Measurements from ENCODE around the gene SOWAHB.
A peak's percentile ranks its signal among the peaks of the same experiment; 100 is the strongest.

SOWAHB gene, protein sequence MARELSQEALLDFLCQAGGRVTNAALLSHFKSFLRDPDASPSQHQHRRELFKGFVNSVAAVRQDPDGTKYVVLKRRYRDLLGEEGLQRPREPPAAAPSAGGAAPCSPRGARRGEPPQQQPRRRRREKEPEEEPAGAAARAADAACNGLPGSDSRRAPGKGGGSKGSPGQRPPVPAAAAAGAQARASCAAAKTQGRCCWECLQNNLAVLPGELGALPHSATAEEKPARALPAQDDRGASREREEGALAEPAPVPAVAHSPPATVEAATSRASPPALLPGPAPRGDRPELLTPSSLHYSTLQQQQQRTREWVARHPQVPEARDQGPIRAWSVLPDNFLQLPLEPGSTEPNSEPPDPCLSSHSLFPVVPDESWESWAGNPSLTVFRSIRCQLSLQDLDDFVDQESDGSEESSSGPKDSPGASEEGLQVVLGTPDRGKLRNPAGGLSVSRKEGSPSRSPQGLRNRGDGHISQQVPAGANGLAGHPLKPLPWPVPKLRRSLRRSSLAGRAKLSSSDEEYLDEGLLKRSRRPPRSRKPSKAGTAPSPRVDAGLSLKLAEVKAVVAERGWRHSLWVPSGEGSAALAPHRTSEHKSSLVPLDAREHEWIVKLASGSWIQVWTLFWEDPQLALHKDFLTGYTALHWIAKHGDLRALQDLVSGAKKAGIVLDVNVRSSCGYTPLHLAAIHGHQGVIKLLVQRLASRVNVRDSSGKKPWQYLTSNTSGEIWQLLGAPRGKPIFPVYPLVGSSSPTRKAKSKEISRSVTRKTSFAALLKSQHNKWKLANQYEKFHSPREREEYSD

DNA sequence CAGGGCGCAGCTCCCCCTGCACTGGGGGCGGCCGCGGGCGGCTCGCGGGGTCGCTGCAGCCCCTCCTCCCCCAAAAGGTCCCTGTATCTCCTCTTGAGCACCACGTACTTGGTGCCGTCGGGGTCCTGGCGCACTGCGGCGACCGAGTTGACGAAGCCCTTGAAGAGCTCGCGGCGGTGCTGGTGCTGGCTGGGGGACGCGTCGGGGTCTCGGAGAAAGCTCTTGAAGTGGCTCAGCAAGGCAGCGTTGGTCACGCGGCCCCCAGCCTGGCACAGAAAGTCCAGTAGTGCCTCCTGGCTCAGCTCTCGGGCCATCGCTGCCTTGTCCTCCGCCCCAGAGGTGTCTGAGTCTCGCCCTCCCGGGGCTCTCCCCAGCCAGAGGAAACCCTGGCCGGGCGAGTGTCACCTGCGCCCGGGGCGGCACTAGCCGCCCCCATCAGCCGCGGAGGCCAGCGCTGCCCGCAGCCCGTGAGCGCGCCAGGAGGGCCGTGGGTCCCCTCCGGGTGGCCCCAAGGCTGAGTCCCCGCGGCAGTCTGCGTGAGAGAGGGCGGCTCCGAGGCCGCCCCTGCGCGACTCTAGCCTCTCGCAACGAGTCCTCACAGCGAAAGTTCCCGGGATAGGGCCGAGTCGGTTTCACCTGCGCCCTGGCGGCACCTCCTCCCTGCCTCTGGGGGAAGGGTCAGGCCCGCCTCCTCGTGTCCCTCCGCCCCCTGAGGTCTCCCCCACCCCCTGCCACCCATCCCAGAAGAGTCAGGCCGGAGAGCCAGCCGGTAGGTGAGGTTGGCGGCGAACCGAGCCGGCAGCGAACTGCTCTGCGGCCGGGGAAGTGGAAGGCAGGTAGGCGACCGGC, at the start of gene SOWAHB:
Gene SOWAHB, minus strand, starts transcription at position 609 of the 849 bp plus-strand sequence. Its CDS starts 295 bp downstream, at position 314.
- H3K9me3 Mint-ChIP-seq: no peaks in the 10 kb centered on the region

DNA sequence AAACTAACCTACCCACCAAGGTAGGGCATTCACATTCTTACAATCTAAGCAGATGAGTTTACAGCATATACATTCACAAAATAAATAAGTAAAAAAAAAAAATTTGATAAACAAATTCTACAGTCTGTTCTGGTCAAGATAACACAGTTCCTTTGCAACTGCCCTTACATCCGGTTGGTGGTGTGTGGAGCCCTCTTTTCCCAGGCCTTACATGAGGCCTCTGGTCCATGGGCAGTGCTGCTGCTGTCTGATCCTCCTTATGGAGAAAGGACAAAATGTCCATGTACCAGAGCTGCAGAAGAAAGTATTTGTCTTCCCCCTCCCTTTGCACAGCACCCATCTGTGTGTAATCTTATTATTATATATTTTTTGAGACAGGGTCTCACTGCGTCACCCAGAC, 49.4 kb upstream of the SOWAHB start:
- no peak overlapping the region for H3K27ac Mint-ChIP-seq
- no peak for ATAC-seq (ENCODE audit: low read depth)
- H3K4me1 Mint-ChIP-seq: peaks cover 15% of the 10 kb centered on the region
- DNase-seq (ENCODE audit: low spot score in 2 of 2): no peak
- no peaks in the 10 kb centered on the region for H3K27me3 Mint-ChIP-seq
- H3K9me3 Mint-ChIP-seq: no peaks in the 10 kb centered on the region
- peaks cover 2% of the 10 kb centered on the region for H3K36me3 Mint-ChIP-seq
- no peak overlapping the region for H3K4me3 Mint-ChIP-seq

More for the DNA sequence above, at the start of gene SOWAHB:
- DNase-seq (ENCODE audit: low spot score in 2 of 2): peak in 1 of 2 donors; percentile 13
- peak within 1 kb of the TSS; percentile 52 for H3K4me3 Mint-ChIP-seq
- peaks cover 18% of the 10 kb centered on the region for H3K27me3 Mint-ChIP-seq
- H3K27ac Mint-ChIP-seq: no peak within 1 kb of the TSS
- no peaks in the 10 kb centered on the region for H3K36me3 Mint-ChIP-seq
- peak; percentile 53 for ATAC-seq (ENCODE audit: low read depth)
- peaks cover 5% of the 10 kb centered on the region for H3K4me1 Mint-ChIP-seq

DNA sequence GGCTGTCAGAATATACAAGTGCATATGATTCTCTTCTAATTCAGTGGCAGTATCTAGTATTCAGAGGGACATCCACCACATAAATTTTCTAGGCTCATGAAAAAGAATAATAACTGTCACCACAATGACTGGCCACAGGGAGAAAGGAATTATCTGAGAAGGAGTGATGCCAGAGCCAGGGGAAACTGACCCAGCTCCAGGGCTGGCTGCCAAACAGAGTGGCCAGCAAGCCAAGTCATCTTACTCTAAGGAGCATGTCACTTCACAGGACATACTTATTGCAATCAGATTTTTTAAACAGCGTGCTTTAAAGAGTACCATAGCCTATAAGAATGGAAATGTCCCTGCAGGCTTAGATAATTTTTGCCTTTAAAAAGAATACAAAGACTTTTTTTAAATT, 45.8 kb upstream of the SOWAHB start:
- no peaks in the 10 kb centered on the region for H3K27me3 Mint-ChIP-seq
- no peak for DNase-seq (ENCODE audit: low spot score in 2 of 2)

DNA sequence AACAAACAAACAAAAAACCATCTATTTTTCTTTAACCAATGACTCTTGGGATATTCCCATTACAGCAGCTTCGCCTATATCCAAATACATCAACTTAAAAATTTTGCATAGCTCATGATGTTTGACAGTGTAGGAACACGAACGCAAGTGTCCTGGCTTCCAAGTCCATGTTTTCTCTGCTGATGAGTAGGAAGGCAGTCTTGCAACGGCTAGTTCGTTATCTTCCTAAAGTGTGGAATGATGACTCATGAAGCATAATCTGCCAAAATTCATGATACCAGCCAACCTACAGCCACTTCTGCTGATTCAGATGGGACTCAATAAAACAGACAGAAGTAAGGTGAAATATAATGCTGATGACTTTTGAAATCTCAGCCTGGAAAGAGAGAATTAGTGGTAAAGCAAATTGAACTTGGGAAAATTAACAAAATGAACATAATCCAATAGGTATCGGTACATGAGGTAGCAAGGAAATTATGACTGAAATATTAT, 45.2 kb upstream of the SOWAHB start:
- H3K9me3 Mint-ChIP-seq: peaks cover 3% of the 10 kb centered on the region
- no peak overlapping the region for H3K4me3 Mint-ChIP-seq
- no peaks in the 10 kb centered on the region for H3K4me1 Mint-ChIP-seq
- H3K36me3 Mint-ChIP-seq: peaks cover 2% of the 10 kb centered on the region
- no peaks in the 10 kb centered on the region for H3K27me3 Mint-ChIP-seq
- DNase-seq (ENCODE audit: low spot score in 2 of 2) (no peak), ATAC-seq (ENCODE audit: low read depth) (no peak)
- no peak overlapping the region for H3K27ac Mint-ChIP-seq

More for the DNA sequence above, 45.8 kb upstream of the SOWAHB start:
- Mint-ChIP-seq H3K9me3 (peaks cover 3% of the 10 kb centered on the region), H3K4me1 (peaks cover 6% of the 10 kb centered on the region), H3K36me3 (peaks cover 2% of the 10 kb centered on the region), H3K4me3 (no peak overlapping the region), H3K27ac (no peak overlapping the region)
- ATAC-seq (ENCODE audit: low read depth): no peak

DNA sequence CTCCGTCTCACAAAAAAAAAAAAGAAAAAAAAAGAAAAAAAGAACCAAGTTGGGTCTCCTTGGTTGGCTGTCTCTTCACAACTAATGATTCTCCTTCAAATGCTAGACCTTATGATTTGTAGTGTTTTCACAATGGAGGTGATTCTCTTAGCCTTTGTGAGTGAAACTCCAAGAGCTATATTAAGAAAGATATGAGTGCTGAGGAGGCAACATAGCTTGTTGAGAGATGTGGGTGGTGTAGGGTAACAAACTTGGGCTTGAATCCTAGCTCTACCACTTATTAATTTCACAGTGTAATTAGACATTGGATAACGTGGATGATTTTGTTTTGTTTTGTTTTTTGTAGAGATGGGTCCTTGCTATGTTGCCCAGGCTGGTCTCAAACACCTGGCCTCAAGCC, 41.2 kb upstream of the SOWAHB start:
- Mint-ChIP-seq H3K36me3 (peaks cover 2% of the 10 kb centered on the region), H3K27ac (no peak overlapping the region), H3K4me3 (no peak overlapping the region), H3K9me3 (peaks cover 5% of the 10 kb centered on the region), H3K4me1 (no peaks in the 10 kb centered on the region), H3K27me3 (no peaks in the 10 kb centered on the region)
- ATAC-seq (ENCODE audit: low read depth) (no peak), DNase-seq (ENCODE audit: low spot score in 2 of 2) (no peak)

DNA sequence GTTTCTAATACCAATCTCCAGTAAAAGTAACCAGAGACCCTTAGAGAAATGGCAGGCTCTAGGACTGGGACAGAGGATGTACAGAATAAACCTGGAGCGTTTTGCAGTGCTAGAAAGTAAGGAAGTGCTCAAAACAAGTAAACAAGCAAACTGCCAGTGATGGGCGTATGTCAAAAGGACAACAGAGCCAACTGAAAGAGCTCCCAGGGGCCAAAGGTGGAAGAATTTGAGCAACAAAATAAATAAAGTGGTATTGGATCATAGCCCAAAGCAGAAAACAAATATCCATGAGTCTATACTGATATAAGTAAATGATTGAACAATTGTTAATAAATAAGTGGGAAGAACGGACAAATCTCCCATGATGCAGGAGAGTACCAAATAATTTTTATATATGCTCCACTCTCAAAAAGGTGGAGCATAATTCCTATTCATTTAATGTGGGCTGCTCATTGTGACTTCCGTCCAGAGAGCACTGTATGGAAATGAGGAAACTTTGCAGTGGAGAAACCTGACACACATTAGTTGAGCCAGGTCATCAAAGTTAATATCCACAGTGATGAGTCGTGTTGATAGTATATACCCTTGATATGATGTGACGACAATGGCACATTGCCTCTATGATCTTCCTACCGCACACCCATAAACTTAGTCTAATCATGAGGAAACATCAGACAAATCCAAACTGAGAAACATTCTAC, 33.8 kb upstream of the SOWAHB start:
- no peak overlapping the region for H3K4me3 Mint-ChIP-seq
- H3K27me3 Mint-ChIP-seq: peaks cover 2% of the 10 kb centered on the region
- no peaks in the 10 kb centered on the region for H3K36me3 Mint-ChIP-seq
- DNase-seq (ENCODE audit: low spot score in 2 of 2) (no peak), ATAC-seq (ENCODE audit: low read depth) (no peak)
- H3K27ac Mint-ChIP-seq: no peak overlapping the region
- H3K9me3 Mint-ChIP-seq: peaks cover under 1% of the 10 kb centered on the region
- H3K4me1 Mint-ChIP-seq: no peaks in the 10 kb centered on the region

DNA sequence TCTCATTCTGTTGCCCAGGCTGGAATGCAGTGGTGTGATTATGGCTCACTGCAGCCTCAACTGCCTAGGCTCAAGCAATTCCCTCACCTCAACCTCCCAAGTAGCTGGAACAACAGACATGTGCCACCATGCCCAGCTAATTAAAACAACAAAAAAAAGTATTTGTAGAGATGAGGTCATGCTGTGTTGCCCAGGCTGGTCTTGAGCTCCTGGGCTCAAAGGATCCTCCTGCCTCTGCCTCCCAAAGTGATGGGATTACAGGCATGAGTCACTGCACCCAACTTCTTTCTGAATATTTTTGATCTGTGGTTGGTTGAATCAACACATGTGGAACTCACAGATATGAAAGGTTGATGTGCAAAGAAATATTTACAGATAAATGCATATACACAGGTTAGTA, 33.1 kb upstream of the SOWAHB start:
- H3K4me3 Mint-ChIP-seq: no peak overlapping the region
- ATAC-seq (ENCODE audit: low read depth) (no peak), DNase-seq (ENCODE audit: low spot score in 2 of 2) (no peak)
- no peak overlapping the region for H3K27ac Mint-ChIP-seq
- H3K27me3 Mint-ChIP-seq: peaks cover 2% of the 10 kb centered on the region
- no peaks in the 10 kb centered on the region for H3K9me3 Mint-ChIP-seq
- H3K36me3 Mint-ChIP-seq: no peaks in the 10 kb centered on the region
- H3K4me1 Mint-ChIP-seq: no peaks in the 10 kb centered on the region

DNA sequence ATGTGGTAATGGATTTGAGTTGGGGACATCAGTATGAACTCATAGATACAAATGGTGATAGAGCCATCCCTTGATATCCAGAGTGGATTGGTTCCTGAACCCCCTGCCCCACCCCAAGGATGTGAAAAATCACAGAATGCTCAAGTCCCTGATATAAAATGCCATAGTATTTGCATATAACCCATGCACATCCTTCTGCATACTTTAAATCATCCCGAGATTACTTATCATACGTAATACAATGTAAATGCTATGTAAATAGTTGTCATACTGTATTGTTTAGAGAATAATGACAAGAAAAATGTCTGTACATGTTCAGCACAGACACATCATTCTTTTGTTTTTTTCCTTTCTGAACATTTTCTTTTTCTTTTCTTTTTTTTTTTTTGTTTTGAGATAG, 32.7 kb upstream of the SOWAHB start:
- no peaks in the 10 kb centered on the region for H3K9me3 Mint-ChIP-seq
- no peak overlapping the region for H3K27ac Mint-ChIP-seq
- H3K4me3 Mint-ChIP-seq: no peak overlapping the region
- no peak for ATAC-seq (ENCODE audit: low read depth)
- DNase-seq (ENCODE audit: low spot score in 2 of 2): no peak
- H3K4me1 Mint-ChIP-seq: no peaks in the 10 kb centered on the region
- no peaks in the 10 kb centered on the region for H3K36me3 Mint-ChIP-seq
- peaks cover 2% of the 10 kb centered on the region for H3K27me3 Mint-ChIP-seq

DNA sequence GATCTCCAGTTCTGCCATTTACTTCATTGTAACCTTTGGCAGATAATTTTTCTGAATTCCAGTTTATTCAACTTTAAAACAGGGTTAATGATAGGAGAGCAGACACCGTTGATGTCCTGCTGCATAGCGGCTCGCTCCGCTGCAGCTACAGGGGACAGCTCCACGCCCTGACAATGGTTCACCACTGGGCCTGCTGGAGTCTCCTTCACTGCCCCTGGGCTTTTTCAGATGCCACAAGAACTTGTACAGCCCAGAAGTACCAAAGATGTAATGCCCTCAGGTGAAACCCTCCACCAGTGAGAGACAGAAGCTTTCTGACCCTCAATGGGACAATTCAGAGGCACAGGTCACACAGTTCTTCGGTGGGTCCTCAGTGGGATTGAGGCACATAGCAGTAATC, 28.9 kb upstream of the SOWAHB start:
- H3K27me3 Mint-ChIP-seq: no peaks in the 10 kb centered on the region
- DNase-seq (ENCODE audit: low spot score in 2 of 2) (no peak), ATAC-seq (ENCODE audit: low read depth) (no peak)
- H3K4me3 Mint-ChIP-seq: no peak overlapping the region
- no peak overlapping the region for H3K27ac Mint-ChIP-seq
- no peaks in the 10 kb centered on the region for H3K9me3 Mint-ChIP-seq
- H3K4me1 Mint-ChIP-seq: no peaks in the 10 kb centered on the region
- no peaks in the 10 kb centered on the region for H3K36me3 Mint-ChIP-seq

DNA sequence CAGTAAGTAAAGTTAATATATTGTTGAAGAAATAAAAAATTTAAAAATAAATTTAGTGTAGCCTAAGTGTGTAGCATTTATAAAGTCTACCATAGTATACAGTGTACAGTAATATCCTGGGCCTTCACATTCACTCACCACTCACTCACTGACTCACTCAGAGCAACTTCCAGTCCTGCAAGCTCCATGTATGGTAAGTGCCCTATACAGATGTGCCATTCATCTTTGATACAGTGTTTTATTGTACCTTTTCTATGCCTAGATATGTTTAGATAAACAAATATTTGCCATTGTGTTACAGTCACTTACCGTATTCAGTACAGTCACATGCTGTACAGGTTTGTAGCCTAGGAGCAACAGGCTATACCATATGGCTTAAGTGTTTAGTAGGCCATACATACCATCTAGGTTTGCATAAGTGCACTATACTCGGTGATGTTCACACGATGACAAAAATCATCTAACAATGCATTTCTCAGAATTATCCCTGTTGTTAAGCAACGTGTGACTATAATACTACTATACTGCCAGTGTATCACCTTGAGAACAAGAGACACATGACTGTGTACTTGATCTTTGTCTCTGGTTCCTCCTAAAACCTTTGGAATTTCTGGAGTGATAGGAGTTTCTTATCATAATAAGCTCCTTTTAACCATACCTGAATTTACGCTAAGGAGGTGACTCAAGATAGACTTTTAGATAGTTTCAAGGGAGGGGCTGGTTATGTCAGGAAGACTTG, 25.8 kb upstream of the SOWAHB start:
- Mint-ChIP-seq H3K27ac (no peak overlapping the region), H3K27me3 (peaks cover 3% of the 10 kb centered on the region), H3K36me3 (no peaks in the 10 kb centered on the region), H3K9me3 (no peaks in the 10 kb centered on the region), H3K4me3 (no peak overlapping the region), H3K4me1 (no peaks in the 10 kb centered on the region)
- ATAC-seq (ENCODE audit: low read depth): no peak
- DNase-seq (ENCODE audit: low spot score in 2 of 2): no peak

DNA sequence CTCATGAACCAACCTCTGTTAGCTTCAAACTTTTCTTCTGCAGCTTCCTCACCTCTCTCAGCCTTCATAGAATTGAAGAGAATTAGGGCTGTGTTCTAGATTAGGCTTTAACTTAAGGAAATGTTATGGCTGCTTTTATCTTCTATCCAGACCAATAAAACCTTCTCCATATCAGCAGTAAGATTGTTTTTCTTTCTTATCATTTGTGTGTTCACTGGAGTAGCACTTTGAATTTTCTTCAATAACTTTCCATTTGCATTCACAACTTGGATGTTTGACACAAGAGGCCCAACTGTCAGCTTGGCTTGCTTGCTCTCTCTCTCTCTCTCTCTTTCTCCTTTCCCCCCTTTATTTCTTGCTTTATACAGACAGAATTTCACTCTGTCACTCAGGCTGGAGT, 22.8 kb upstream of the SOWAHB start:
- Mint-ChIP-seq H3K27ac (no peak overlapping the region), H3K27me3 (peaks cover 3% of the 10 kb centered on the region)

DNA sequence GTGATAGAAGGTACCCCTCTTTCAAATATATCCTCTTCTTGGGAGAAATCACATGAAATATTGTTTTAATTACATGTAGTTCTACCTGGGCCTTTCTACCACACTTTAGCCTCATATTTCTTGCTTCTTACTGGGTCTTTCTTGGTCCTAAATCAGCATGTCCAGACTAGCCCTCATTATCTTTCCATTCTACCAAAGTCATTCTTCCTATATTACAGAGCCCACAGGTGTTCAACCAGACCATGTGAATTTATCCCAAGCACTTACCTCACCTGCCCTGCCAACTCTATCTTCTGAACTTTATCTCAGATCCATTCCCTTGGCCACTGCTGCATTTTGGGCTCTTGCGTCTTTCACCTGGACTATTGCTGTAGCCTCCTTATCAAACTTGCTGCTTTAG, 11.8 kb upstream of the SOWAHB start:
- DNase-seq (ENCODE audit: low spot score in 2 of 2): no peak
- Mint-ChIP-seq H3K36me3 (no peaks in the 10 kb centered on the region), H3K4me3 (no peak overlapping the region), H3K9me3 (no peaks in the 10 kb centered on the region), H3K4me1 (no peaks in the 10 kb centered on the region), H3K27me3 (peaks cover 4% of the 10 kb centered on the region), H3K27ac (no peak overlapping the region)
- ATAC-seq (ENCODE audit: low read depth): no peak

More for the DNA sequence above, 22.8 kb upstream of the SOWAHB start:
- no peak for ATAC-seq (ENCODE audit: low read depth)
- H3K36me3 Mint-ChIP-seq: no peaks in the 10 kb centered on the region
- no peaks in the 10 kb centered on the region for H3K4me1 Mint-ChIP-seq
- H3K9me3 Mint-ChIP-seq: no peaks in the 10 kb centered on the region
- H3K4me3 Mint-ChIP-seq: no peak overlapping the region
- DNase-seq (ENCODE audit: low spot score in 2 of 2): no peak

DNA sequence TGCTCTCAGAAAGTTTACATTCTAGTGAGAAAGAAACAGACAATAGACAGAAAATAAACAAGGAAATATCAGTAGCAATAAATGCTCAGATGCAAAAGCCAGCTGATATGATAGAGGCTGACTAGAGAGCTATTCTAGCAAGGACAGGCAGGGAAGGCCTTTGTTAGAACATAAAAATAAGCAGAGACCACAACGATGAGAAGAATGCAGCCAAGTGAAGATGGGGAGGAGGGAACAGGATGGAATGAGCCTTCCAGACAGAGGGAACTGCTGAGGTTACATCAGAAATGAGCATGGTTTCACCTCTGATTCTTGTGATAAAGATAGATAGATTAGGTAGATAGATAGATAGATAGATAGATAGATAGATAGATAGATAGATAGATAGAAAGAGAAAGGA, 7.6 kb upstream of the SOWAHB start:
- ATAC-seq (ENCODE audit: low read depth): no peak
- Mint-ChIP-seq H3K36me3 (no peaks in the 10 kb centered on the region), H3K27me3 (peaks cover 4% of the 10 kb centered on the region), H3K9me3 (no peaks in the 10 kb centered on the region), H3K4me3 (no peak overlapping the region), H3K27ac (no peak overlapping the region), H3K4me1 (no peaks in the 10 kb centered on the region)
- no peak for DNase-seq (ENCODE audit: low spot score in 2 of 2)
